GM18951 (cell line): ENCODE data around the gene RALA.
A peak's percentile ranks its signal among the peaks of the same experiment; 100 is the strongest.

ENCODE experiments used
- POLR2A ChIP-seq: IDR thresholded peaks from 4 replicates; pipeline ENCODE4 v1.6.1; 2011; ENCODE audit warnings: mild to moderate bottlenecking; ENCODE audit not compliant: insufficient read length, insufficient read depth; ENCODE audit errors: extremely low read depth
- in situ Hi-C: fragments of 300-500 bp; cut with MboI; formaldehyde crosslinking; loops from one replicate; pipeline ENCODE4 v1.12.0; 2022; ENCODE audit warnings: low sequenced_read_pairs, mixed read lengths, inconsistent platforms; ENCODE audit not compliant: unreplicated experiment

The RALA gene

DNA sequence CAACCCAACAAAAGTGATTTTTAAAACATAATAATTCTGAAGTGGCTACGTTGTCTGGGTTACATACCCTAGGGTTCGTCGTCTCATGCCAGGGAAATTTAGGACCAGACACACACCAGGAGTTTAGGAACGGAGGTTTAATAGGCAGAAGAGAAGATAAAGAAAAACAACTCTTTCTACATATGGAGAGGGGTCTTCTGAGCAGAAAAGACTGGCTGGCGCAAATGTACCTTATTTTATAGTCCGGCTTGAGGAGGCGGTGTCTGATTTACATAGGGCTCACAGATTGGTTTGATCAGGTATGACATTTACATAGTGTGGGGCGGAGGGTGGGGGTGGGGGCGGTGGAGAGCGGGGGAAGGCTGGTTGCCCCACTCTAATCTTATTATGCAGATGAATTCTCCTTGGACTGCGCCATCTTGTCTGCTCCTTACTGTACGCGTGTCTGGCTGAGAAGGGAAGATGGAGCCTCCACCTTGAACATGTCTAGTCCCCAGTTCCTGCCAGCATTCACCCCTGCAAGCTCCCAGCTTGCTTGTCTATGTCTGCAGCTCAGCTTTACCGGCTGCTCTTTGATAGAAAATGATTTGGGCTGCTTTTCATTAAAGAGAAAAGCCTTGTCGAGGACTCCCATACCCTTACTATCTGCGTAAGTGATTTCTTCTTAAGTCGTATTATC, 98.7 kb downstream of the RALA start:
- TF ChIP-seq POLR2A, result no peak
- in situ Hi-C loops, result no loop called here

DNA sequence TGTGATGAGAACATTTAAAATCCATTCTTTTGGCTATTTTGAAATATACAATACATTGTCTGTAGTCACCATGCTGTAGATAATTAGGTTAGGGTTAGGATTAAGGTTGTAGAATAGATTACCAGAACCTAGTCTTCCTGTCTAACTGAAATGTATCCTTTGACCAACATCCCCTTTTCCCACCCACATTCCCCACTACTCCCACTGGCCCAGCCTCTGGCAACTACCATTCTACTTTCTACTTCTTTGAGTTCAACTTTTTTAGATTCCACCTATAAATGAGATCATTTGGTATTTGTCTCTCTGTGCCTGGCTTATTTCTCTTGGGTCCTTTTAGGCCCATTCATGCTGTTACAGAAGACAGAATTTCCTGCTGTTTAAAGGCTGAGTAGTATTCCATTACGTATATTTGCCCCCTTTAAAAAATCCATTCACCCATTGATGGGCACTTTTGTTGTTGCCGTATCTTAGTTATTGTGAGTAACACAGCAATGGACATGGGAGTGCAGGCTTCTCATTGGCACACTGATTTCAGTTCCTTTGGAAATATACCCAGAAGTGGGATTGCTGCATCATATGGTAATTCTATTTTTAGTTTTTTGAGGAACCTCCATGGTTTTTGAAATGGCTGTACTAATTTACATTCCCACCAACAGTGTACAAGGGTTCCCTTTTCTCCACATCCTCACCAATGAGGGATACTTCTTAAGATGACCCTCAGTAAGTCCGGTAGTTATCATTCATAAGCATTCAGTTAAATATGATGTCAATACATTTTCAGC, 104.0 kb downstream of the RALA start:
- in situ Hi-C loops, result no loop called here
- TF ChIP-seq POLR2A, result no peak

DNA sequence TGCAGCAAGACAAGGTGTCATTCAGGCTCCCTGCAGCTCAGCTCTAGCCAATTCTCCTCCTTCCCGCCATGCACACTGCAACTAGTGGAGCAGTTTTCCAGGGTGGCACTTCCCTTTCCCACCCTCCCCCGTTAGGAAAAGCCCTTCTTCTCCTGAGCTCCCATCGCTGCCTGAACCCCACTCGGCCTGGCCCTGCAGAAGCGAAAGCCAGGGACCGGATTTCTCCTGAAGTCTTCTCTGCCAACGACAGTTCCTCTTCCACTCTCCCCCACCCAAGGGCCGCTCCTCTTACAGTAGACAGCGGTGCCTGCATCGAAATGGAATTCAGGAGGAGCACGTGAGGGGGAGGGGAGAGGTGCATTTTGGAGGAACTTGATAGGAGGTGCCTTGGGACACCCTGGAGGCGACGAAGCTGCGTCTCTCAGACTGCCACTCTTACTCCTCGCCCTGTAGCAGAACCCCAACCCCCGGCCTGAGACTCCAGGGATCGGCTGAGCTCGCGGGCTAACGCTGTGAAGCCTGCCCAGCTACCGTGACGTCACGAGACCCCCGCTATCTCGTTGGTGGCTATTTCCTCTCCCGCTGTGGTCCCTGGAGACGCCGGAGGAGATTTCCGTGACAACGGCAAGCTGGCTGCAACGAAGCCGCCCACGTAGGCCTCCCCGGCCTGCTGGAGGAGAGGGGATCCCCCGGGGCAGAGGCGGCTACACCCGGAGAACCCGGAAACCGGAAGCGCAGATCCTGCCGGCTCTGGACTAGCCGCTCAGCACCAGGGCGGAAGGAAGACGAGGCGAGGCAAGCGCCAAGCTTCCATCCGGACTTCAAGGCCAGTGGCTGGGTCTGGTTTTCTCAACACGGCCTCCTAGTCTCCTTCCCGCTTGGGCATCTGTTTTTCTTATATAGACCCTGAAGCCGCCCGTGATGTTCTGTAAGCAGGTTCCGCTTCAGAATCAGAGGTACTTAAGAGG, 109.7 kb downstream of the RALA start:
- peak; percentile 94 for TF ChIP-seq POLR2A
- in situ Hi-C loops, result no loop called here

DNA sequence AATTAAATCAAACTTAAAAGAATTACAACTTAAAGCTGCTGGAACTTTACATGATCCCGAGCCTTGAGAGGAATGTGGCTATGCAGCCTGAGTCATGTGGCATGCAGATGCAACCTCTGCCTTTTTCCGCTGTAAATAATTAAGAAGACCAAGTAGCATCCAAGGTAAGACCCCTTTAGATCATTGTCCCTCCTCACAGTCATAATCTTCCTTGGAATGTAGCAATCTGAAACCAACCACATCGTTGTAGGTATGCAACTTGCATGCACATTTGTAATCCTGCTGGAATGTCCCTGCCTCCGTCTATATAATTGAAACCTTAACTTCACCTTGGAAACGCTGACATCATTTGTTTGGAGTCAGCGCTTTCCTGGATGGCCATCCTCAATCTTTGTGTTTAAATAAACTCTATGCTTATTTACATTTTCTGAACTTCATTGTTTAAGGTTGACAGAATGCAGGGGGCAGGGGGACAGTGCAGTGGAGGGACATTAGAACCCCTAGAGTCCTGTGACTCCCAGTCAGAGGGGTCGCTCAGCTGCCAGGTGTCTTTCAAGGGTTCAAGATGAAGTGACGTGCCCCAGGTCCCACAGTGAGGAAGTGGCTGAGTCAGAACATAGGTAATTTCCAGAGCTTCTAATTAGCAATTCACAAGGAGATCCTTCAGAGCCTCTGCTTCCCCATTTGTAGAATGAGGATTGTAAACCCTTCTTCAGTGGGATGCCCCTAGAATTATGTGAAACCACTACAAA, 110.7 kb downstream of the RALA start:
- in situ Hi-C loops, result no loop called here
- TF ChIP-seq POLR2A, result no peak

- no peak for TF ChIP-seq POLR2A
- in situ Hi-C loops, result no loop called here
These were observed 111.2 kb downstream of the RALA start for GRCh38 chr7:39734633-39735004.

GRCh38 chr7:39735903-39736302, 112.5 kb downstream of the RALA start:
- in situ Hi-C loops, result no loop called here

GRCh38 chr7:39741942-39742623, 118.7 kb downstream of the RALA start:
- in situ Hi-C loops, result loop anchor here (5.0 kb wide), 1 partner anchor 160 kb away; no protein-coding TSS in a partner anchor
- no peak for TF ChIP-seq POLR2A

More at GRCh38 chr7:39735903-39736302, 112.5 kb downstream of the RALA start:
- no peak for TF ChIP-seq POLR2A

DNA sequence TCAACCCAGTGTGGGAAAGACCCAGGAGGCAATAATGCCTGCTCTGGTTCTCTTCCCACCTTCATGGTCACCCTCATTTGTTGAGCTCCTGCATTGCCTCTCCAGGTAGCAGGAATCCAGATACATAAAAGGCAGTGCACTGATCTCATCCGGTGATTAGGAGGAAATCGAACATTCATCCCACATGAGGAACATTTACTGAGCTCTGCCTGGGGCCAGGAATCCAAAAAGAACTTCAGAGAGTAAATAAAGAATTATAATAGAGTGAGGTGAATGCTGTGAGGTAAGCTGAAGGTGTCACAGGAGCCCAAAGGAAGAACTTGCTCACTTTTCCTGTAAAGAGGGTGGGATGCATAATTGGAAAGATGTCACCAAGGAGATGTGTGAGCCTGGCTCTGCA, 121.2 kb downstream of the RALA start:
- in situ Hi-C loops, result loop anchor here (5.0 kb wide), 1 partner anchor 162 kb away; no protein-coding TSS in a partner anchor

GRCh38 chr7:39745320-39745719, 121.9 kb downstream of the RALA start:
- TF ChIP-seq POLR2A, result no peak
- in situ Hi-C loops, result no loop called here

More for the DNA sequence above, 121.2 kb downstream of the RALA start:
- no peak for TF ChIP-seq POLR2A

GRCh38 chr7:39746103-39746819, 122.9 kb downstream of the RALA start:
- no peak for TF ChIP-seq POLR2A
- in situ Hi-C loops, result no loop called here

GRCh38 chr7:39749177-39749576, 125.8 kb downstream of the RALA start:
- in situ Hi-C loops, result no loop called here
- no peak for TF ChIP-seq POLR2A
